ENCODE results near the gene PRKCH.

The PRKCH gene

DNA sequence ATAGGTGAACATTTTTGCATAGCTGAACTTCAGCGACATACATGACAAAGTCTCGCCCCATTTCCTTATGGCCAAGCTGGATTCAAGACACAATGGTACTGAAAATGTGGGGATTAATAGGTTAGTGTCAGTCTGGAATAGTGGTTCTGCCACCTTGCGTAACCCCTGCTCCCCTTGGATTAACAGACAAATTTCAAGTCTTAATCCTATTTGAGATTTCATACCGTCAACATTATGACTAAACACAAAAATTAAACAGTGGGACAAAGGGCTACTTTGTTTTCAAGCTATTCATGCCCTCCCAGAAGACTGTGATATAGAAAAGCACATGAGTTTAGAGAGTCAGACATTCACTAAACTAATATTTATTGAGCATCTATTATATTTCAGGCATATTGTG, 235.1 kb downstream of the PRKCH start:
- Histone ChIP-seq H3K4me2 (ENCODE audit: low read length) (no peak overlapping the region), H2AFZ (ENCODE audit: low read depth, low read length) (no peak overlapping the region)

DNA sequence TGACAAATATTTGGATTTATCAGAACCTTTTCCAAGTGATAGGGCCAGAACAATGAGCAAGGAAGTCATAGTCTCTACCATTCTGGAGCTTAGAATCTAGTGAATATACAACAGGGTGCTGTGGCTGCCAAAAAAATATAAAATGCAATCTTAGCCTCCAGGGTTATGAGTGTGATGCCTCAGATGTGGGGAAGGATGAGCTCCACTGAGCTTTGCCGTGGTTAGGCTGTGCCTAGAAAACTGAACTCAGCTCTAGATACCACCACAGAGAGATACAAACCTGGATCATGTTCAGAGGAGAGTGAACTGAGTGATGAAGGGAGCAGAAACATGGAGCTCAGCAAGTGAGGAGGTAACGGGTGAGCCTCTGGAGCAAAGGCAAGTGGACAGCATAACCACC, 235.9 kb downstream of the PRKCH start:
- no peaks in the 10 kb centered on the region for H3K9me3 ChIP-seq (ENCODE audit: insufficient read depth, low read length)
- H3K4me3 ChIP-seq (ENCODE audit: low read length): no peak overlapping the region
- H3K27me3 ChIP-seq (ENCODE audit: low read depth, low read length): no peaks in the 10 kb centered on the region
- H4K20me1 ChIP-seq (ENCODE audit: insufficient read depth, low read length): no peaks in the 10 kb centered on the region
- H3K79me2 ChIP-seq (ENCODE audit: low read length): no peaks in the 10 kb centered on the region
- no peak overlapping the region for H2AFZ ChIP-seq (ENCODE audit: low read depth, low read length)
- no peaks in the 10 kb centered on the region for H3K36me3 ChIP-seq (replicated peaks; ENCODE audit: low read depth, low read length)
- no peak overlapping the region for H3K4me2 ChIP-seq (ENCODE audit: low read length)
- TF ChIP-seq, protein P1, sequence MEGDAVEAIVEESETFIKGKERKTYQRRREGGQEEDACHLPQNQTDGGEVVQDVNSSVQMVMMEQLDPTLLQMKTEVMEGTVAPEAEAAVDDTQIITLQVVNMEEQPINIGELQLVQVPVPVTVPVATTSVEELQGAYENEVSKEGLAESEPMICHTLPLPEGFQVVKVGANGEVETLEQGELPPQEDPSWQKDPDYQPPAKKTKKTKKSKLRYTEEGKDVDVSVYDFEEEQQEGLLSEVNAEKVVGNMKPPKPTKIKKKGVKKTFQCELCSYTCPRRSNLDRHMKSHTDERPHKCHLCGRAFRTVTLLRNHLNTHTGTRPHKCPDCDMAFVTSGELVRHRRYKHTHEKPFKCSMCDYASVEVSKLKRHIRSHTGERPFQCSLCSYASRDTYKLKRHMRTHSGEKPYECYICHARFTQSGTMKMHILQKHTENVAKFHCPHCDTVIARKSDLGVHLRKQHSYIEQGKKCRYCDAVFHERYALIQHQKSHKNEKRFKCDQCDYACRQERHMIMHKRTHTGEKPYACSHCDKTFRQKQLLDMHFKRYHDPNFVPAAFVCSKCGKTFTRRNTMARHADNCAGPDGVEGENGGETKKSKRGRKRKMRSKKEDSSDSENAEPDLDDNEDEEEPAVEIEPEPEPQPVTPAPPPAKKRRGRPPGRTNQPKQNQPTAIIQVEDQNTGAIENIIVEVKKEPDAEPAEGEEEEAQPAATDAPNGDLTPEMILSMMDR (IDR thresholded peaks at IDR 0.05; ENCODE audit: low read depth, low read length): no peak
- no peak for TF ChIP-seq EZH2phosphoT487 (IDR thresholded peaks at IDR 0.05; ENCODE audit: low read depth)
- H3K9ac ChIP-seq (ENCODE audit: low read length): no peak overlapping the region
- peaks cover 29% of the 10 kb centered on the region for H3K4me1 ChIP-seq (ENCODE audit: low read length)
- no peak overlapping the region for H3K27ac ChIP-seq (ENCODE audit: low read length)

More for the DNA sequence above, 235.1 kb downstream of the PRKCH start:
- H4K20me1 ChIP-seq (ENCODE audit: insufficient read depth, low read length): no peaks in the 10 kb centered on the region
- peaks cover 31% of the 10 kb centered on the region for H3K4me1 ChIP-seq (ENCODE audit: low read length)
- no peaks in the 10 kb centered on the region for H3K79me2 ChIP-seq (ENCODE audit: low read length)
- no peak overlapping the region for H3K9ac ChIP-seq (ENCODE audit: low read length)
- no peaks in the 10 kb centered on the region for H3K27me3 ChIP-seq (ENCODE audit: low read depth, low read length)
- no peaks in the 10 kb centered on the region for H3K36me3 ChIP-seq (replicated peaks; ENCODE audit: low read depth, low read length)
- no peak overlapping the region for H3K27ac ChIP-seq (ENCODE audit: low read length)
- TF ChIP-seq, protein P1 (IDR thresholded peaks at IDR 0.05; ENCODE audit: low read depth, low read length): no peak
- TF ChIP-seq EZH2phosphoT487 (IDR thresholded peaks at IDR 0.05; ENCODE audit: low read depth): no peak
- no peaks in the 10 kb centered on the region for H3K9me3 ChIP-seq (ENCODE audit: insufficient read depth, low read length)
- H3K4me3 ChIP-seq (ENCODE audit: low read length): no peak overlapping the region

DNA sequence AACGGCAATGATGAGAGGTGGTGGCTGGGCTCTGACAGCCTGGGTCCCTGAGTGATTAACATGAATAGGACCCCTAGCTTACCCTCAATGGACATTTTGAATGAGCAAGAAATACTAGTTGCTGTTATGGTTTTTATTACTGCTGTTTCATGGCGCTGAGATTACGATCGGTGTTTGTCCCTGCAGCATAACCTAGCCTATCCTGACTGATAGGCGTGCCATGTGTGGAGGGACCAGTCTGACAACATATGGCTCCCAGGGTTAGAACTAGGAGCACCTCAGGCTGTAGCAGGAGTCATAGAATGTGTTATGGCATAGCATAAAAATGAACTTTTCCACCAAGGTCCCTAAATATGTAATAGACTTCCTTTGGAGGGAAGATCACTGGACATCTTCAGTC, 236.5 kb downstream of the PRKCH start:
- Histone ChIP-seq H3K27me3 (ENCODE audit: low read depth, low read length) (no peaks in the 10 kb centered on the region), H3K27ac (ENCODE audit: low read length) (no peak overlapping the region), H3K4me1 (ENCODE audit: low read length) (peaks cover 23% of the 10 kb centered on the region), H3K79me2 (ENCODE audit: low read length) (no peaks in the 10 kb centered on the region), H3K9ac (ENCODE audit: low read length) (no peak overlapping the region), H3K36me3 (replicated peaks; ENCODE audit: low read depth, low read length) (no peaks in the 10 kb centered on the region), H3K4me3 (ENCODE audit: low read length) (no peak overlapping the region), H3K4me2 (ENCODE audit: low read length) (no peak overlapping the region), H3K9me3 (ENCODE audit: insufficient read depth, low read length) (no peaks in the 10 kb centered on the region), H4K20me1 (ENCODE audit: insufficient read depth, low read length) (no peaks in the 10 kb centered on the region), H2AFZ (ENCODE audit: low read depth, low read length) (no peak overlapping the region)
- TF ChIP-seq EZH2phosphoT487 (IDR thresholded peaks at IDR 0.05; ENCODE audit: low read depth): no peak
- TF ChIP-seq, protein P1 (IDR thresholded peaks at IDR 0.05; ENCODE audit: low read depth, low read length): no peak

DNA sequence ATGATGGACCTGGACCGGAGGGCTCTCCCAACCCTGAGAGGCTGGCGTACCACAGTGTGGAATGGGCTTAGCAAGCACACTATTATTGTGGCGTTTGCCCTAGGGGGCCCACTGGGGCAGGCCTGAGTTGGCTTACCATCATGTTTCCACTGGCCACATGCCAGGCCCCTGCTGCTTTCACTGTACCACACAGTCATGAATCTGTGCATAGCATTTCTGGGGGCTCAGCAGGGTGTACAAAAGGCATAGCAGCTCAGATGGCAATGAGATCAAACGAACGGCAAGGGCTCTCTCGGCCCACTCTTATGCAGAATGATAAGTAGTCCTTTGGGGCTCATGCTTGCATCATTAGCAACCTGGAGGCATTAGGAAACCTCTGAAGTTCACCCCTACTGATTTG, 236.9 kb downstream of the PRKCH start:
- no peak overlapping the region for H3K27ac ChIP-seq (ENCODE audit: low read length)
- H3K4me2 ChIP-seq (ENCODE audit: low read length): no peak overlapping the region
- H3K36me3 ChIP-seq (replicated peaks; ENCODE audit: low read depth, low read length): no peaks in the 10 kb centered on the region
- TF ChIP-seq, protein P1 (IDR thresholded peaks at IDR 0.05; ENCODE audit: low read depth, low read length): no peak
- no peak for TF ChIP-seq EZH2phosphoT487 (IDR thresholded peaks at IDR 0.05; ENCODE audit: low read depth)
- H3K4me1 ChIP-seq (ENCODE audit: low read length): peaks cover 19% of the 10 kb centered on the region
- no peaks in the 10 kb centered on the region for H3K9me3 ChIP-seq (ENCODE audit: insufficient read depth, low read length)
- H2AFZ ChIP-seq (ENCODE audit: low read depth, low read length): no peak overlapping the region
- H3K4me3 ChIP-seq (ENCODE audit: low read length): no peak overlapping the region
- no peaks in the 10 kb centered on the region for H3K27me3 ChIP-seq (ENCODE audit: low read depth, low read length)
- no peaks in the 10 kb centered on the region for H3K79me2 ChIP-seq (ENCODE audit: low read length)
- H4K20me1 ChIP-seq (ENCODE audit: insufficient read depth, low read length): no peaks in the 10 kb centered on the region
- no peak overlapping the region for H3K9ac ChIP-seq (ENCODE audit: low read length)
